ENCODE measurements around the gene OBSCN. TPM values are rescaled to one million over a fixed set of nuclear protein-coding genes. Genes with fewer than 3 reads are reported as not detected.

OBSCN gene
- total RNA-seq, 1 experiment from 2014 or later: 10.5 TPM

GRCh38 chr1:228348708-228349467, 141.0 kb downstream of the OBSCN start:
- no peaks in the 10 kb centered on the region for H3K36me3 ChIP-seq (ENCODE audit: control insufficient read depth, insufficient read depth, low read length)
- H3K9me3 ChIP-seq (ENCODE audit: control insufficient read depth, insufficient read depth, low read depth, low read length): no peaks in the 10 kb centered on the region
- H3K27ac ChIP-seq (ENCODE audit: low read length): no peak overlapping the region
- ATAC-seq (no peak), DNase-seq (ENCODE audit: low read depth, low spot score) (no peak)
- CTCF ChIA-PET: interaction anchor here (0.6 kb wide), 1 partner anchor 108 kb away, joined by 4 read pairs; no protein-coding TSS in a partner anchor
- intact Hi-C loops (cut with micrococcal nuclease; ENCODE audit: unreplicated experiment): no loop called here
- no peaks in the 10 kb centered on the region for H3K4me1 ChIP-seq (ENCODE audit: control insufficient read depth, insufficient read depth, low read length)
- TF ChIP-seq POLR2AphosphoS5 (IDR thresholded peaks at IDR 0.05; ENCODE audit: low read depth, low read length): no peak
- TF ChIP-seq, protein P1, sequence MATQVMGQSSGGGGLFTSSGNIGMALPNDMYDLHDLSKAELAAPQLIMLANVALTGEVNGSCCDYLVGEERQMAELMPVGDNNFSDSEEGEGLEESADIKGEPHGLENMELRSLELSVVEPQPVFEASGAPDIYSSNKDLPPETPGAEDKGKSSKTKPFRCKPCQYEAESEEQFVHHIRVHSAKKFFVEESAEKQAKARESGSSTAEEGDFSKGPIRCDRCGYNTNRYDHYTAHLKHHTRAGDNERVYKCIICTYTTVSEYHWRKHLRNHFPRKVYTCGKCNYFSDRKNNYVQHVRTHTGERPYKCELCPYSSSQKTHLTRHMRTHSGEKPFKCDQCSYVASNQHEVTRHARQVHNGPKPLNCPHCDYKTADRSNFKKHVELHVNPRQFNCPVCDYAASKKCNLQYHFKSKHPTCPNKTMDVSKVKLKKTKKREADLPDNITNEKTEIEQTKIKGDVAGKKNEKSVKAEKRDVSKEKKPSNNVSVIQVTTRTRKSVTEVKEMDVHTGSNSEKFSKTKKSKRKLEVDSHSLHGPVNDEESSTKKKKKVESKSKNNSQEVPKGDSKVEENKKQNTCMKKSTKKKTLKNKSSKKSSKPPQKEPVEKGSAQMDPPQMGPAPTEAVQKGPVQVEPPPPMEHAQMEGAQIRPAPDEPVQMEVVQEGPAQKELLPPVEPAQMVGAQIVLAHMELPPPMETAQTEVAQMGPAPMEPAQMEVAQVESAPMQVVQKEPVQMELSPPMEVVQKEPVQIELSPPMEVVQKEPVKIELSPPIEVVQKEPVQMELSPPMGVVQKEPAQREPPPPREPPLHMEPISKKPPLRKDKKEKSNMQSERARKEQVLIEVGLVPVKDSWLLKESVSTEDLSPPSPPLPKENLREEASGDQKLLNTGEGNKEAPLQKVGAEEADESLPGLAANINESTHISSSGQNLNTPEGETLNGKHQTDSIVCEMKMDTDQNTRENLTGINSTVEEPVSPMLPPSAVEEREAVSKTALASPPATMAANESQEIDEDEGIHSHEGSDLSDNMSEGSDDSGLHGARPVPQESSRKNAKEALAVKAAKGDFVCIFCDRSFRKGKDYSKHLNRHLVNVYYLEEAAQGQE (IDR thresholded peaks at IDR 0.05; ENCODE audit: insufficient read depth in 1 of 2, low read depth in 2 of 2, low read length in 1 of 2): no peak
- TF ChIP-seq SIN3A (IDR thresholded peaks at IDR 0.05; ENCODE audit: borderline replicate concordance, insufficient read depth, low read depth, low read length): no peak
- TF ChIP-seq, protein P2, sequence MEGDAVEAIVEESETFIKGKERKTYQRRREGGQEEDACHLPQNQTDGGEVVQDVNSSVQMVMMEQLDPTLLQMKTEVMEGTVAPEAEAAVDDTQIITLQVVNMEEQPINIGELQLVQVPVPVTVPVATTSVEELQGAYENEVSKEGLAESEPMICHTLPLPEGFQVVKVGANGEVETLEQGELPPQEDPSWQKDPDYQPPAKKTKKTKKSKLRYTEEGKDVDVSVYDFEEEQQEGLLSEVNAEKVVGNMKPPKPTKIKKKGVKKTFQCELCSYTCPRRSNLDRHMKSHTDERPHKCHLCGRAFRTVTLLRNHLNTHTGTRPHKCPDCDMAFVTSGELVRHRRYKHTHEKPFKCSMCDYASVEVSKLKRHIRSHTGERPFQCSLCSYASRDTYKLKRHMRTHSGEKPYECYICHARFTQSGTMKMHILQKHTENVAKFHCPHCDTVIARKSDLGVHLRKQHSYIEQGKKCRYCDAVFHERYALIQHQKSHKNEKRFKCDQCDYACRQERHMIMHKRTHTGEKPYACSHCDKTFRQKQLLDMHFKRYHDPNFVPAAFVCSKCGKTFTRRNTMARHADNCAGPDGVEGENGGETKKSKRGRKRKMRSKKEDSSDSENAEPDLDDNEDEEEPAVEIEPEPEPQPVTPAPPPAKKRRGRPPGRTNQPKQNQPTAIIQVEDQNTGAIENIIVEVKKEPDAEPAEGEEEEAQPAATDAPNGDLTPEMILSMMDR (IDR thresholded peaks at IDR 0.05): no peak
- no peak for TF ChIP-seq TCF7L2 (IDR thresholded peaks at IDR 0.05; ENCODE audit: low read depth, low read length)
- in situ Hi-C loops (cut with HindIII; ENCODE audit: low pct_unique_long_range_greater_than_20kb, low sequenced_read_pairs): no loop called here
- no peak overlapping the region for H3K4me3 ChIP-seq (ENCODE audit: low read depth in 2 of 2, low read length in 2 of 2)
- no TSS peak for BruUV-seq (replicated peaks)
- POLR2A ChIA-PET: no interaction called here
- no peaks in the 10 kb centered on the region; the same call in 1 of the 2 replicates for H3K27me3 ChIP-seq (ENCODE audit: control insufficient read depth, insufficient read depth, low read length)

- intact Hi-C loops (cut with micrococcal nuclease; ENCODE audit: unreplicated experiment): no loop called here
- BruUV-seq (replicated peaks): no TSS peak
Measured at GRCh38 chr1:228349701-228350171, 141.9 kb downstream of the OBSCN start.

More at GRCh38 chr1:228349701-228350171, 141.9 kb downstream of the OBSCN start:
- CTCF ChIA-PET: no interaction called here
- Histone ChIP-seq H3K27me3 (ENCODE audit: control insufficient read depth, insufficient read depth, low read length) (no peaks in the 10 kb centered on the region; the same call in 1 of the 2 replicates), H3K27ac (ENCODE audit: low read length) (no peak overlapping the region), H3K4me3 (ENCODE audit: low read depth in 2 of 2, low read length in 2 of 2) (no peak overlapping the region), H3K9me3 (ENCODE audit: control insufficient read depth, insufficient read depth, low read depth, low read length) (no peaks in the 10 kb centered on the region), H3K4me1 (ENCODE audit: control insufficient read depth, insufficient read depth, low read length) (no peaks in the 10 kb centered on the region), H3K36me3 (ENCODE audit: control insufficient read depth, insufficient read depth, low read length) (no peaks in the 10 kb centered on the region)
- ATAC-seq: no peak
- in situ Hi-C loops (cut with HindIII; ENCODE audit: low pct_unique_long_range_greater_than_20kb, low sequenced_read_pairs): no loop called here
- POLR2A ChIA-PET: no interaction called here
- DNase-seq (ENCODE audit: low read depth, low spot score): no peak
- TF ChIP-seq, protein P1 (IDR thresholded peaks at IDR 0.05; ENCODE audit: insufficient read depth in 1 of 2, low read depth in 2 of 2, low read length in 1 of 2): no peak
- no peak for TF ChIP-seq TCF7L2 (IDR thresholded peaks at IDR 0.05; ENCODE audit: low read depth, low read length)
- TF ChIP-seq, protein P2 (IDR thresholded peaks at IDR 0.05): no peak
- no peak for TF ChIP-seq POLR2AphosphoS5 (IDR thresholded peaks at IDR 0.05; ENCODE audit: low read depth, low read length)
- no peak for TF ChIP-seq SIN3A (IDR thresholded peaks at IDR 0.05; ENCODE audit: borderline replicate concordance, insufficient read depth, low read depth, low read length)
